HG03439 (cell line): ENCODE data around the gene TMTC4.

ENCODE experiments used
- ATAC-seq: cut with Tn5 transposase; IDR thresholded peaks from one replicate; pipeline ENCODE4 v1.9.1; 2021; ENCODE audit warnings: mild to moderate bottlenecking, moderate library complexity; ENCODE audit not compliant: unreplicated experiment

The TMTC4 gene

GRCh38 chr13:100667894-100668293, 6.7 kb downstream of the TMTC4 start:
- ATAC-seq = no peak

- no peak for ATAC-seq
Observed at GRCh38 chr13:100666124-100666523, 8.5 kb downstream of the TMTC4 start.

GRCh38 chr13:100665403-100665802, 9.2 kb downstream of the TMTC4 start:
- ATAC-seq = no peak

- no peak for ATAC-seq
Observed at GRCh38 chr13:100664171-100664900, 10.3 kb downstream of the TMTC4 start.

GRCh38 chr13:100662468-100663211, 12.0 kb downstream of the TMTC4 start:
- no peak for ATAC-seq

- ATAC-seq = no peak
Observed at GRCh38 chr13:100660761-100661160, 13.8 kb downstream of the TMTC4 start.

- ATAC-seq = no peak
Observed at GRCh38 chr13:100659578-100659977, 15.0 kb downstream of the TMTC4 start.

- ATAC-seq = no peak
Observed at GRCh38 chr13:100658363-100658762, 16.2 kb downstream of the TMTC4 start.

- no peak for ATAC-seq
Observed at GRCh38 chr13:100657881-100658315, 16.7 kb downstream of the TMTC4 start.

GRCh38 chr13:100652510-100652909, 22.1 kb downstream of the TMTC4 start:
- no peak for ATAC-seq

GRCh38 chr13:100650326-100650725, 24.3 kb downstream of the TMTC4 start:
- ATAC-seq = no peak

- ATAC-seq = no peak
Observed at GRCh38 chr13:100648354-100648753, 26.2 kb downstream of the TMTC4 start.

- ATAC-seq = no peak
Observed at GRCh38 chr13:100646871-100647270, 27.7 kb downstream of the TMTC4 start.

GRCh38 chr13:100646030-100646673, 28.4 kb downstream of the TMTC4 start:
- no peak for ATAC-seq

- ATAC-seq = no peak
Observed at GRCh38 chr13:100645382-100645781, 29.2 kb downstream of the TMTC4 start.

- no peak for ATAC-seq
Observed at GRCh38 chr13:100644371-100644770, 30.2 kb downstream of the TMTC4 start.

- no peak for ATAC-seq
Observed at GRCh38 chr13:100637796-100638195, 36.8 kb downstream of the TMTC4 start.

- no peak for ATAC-seq
Observed at GRCh38 chr13:100637380-100637779, 37.2 kb downstream of the TMTC4 start.

GRCh38 chr13:100636441-100636840, 38.2 kb downstream of the TMTC4 start:
- ATAC-seq = no peak

- ATAC-seq = no peak
Observed at GRCh38 chr13:100636004-100636403, 38.6 kb downstream of the TMTC4 start.

- no peak for ATAC-seq
Observed at GRCh38 chr13:100634696-100635095, 39.9 kb downstream of the TMTC4 start.

GRCh38 chr13:100633461-100633860, 41.1 kb downstream of the TMTC4 start:
- ATAC-seq = no peak
